T-helper 1 cell treated with Interleukin-12 subunit alpha and Interleukin-12 subunit beta and Interleukin-4 antibody, amounts not matched to agents 30 ng/mL and 1 ng/mL, for 36 hours (primary cell): ENCODE results near the gene CDC7. TPM values are rescaled to one million over a fixed set of nuclear protein-coding genes. Genes with fewer than 3 reads are reported as not detected.
"Not testable (repeated sequence)": the region's sequence is repeated elsewhere in the genome, so short reads cannot be mapped to it uniquely, and the experiment has no call there.

Experiments
- intact Hi-C: fragments of 100-400 bp; cut with micrococcal nuclease; formaldehyde crosslinking; loops from one replicate; pipeline ENCODE4 v1.15.1; 2024
- total RNA-seq: library from RNA; stranded (reverse); gene quantifications from 2 replicates; pipeline ENCODE4 v1.2.3, GENCODE V29; 2022

Gene CDC7
- total RNA-seq, 1 donor from 2014 or later: 19.0 TPM

DNA sequence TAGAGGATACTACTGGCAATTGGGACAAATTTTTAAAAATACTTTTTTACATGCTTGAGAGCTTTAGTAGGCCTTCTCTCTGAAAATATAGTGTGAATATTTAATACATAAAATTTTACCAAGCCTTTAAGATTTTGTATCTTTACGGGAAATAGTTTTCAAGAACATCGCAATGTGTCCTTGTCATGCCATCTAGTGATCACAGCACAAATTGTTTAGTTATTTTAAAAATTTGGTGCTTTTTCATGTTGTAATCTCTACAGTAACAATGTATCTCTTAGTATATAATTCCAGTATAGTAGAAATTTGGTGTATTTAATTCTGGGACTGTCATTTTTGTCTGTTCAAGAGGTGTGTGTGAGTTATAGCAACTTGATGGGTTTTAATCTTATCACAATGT, 6.7 kb downstream of the CDC7 start:
- intact Hi-C loops: loop anchor here (10.0 kb wide), 2 partner anchors 977 to 1327 kb away; partner anchors contain the start of genes GFI1 and RPL5

DNA sequence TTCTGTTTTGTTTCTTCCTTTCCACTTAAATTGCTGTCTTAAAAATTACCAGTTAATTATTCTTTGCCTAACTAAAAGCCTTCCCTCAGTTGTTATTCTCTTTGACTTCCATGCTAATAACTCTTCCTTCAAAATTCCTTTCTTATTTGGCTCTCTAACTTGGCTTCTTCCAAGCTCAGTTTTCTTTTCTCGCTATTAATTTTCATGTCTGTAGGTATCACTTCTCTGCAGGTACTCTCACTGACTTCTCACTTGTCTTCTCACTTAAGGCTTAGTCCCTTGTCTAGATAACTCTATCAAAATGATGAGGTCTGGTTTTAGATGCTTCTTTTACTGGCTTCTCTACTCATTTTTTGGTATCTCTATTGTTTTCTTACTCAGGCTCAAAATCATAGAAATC, 10.1 kb downstream of the CDC7 start:
- intact Hi-C loops: loop anchor here (1.0 to 5.0 kb wide), 10 partner anchors 9 to 1112 kb away; no protein-coding TSS in a partner anchor

DNA sequence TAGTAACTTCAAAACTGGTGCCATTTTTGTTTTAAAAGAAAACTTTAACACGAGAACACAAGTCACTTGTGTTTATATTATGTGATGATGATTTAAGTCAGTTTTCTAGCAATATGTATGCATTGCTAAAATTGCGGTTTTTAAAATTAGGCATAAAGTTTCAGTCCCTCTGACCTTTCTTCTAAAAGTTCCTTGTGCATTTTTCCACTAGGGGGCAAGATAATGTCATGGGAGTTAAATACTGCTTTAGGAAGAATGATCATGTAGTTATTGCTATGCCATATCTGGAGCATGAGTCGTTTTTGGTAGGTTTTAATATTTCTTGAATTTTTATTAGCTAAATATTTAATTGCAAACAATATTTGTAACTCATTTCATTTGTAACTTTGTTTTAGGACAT, 10.7 kb downstream of the CDC7 start:
- intact Hi-C loops: loop anchor here (1.0 to 5.0 kb wide), 10 partner anchors 10 to 1111 kb away; no protein-coding TSS in a partner anchor

DNA sequence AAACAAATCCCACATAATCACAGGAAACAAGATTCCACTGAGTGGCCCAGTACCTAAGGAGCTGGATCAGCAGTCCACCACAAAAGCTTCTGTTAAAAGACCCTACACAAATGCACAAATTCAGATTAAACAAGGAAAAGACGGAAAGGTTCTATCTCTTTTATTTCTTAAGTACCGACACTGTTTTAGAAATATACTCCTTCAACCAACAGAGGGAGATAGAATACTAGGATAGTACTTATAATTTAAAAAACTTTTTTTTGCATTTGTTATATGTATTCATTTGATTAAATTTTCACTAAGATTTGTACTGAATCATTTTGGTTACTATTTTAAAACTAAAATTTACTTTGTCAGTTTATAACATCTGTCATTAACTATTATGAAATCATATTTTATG, 12.5 kb downstream of the CDC7 start:
- intact Hi-C loops: loop anchor here (5.0 kb wide), 2 partner anchors 239 to 1109 kb away; no protein-coding TSS in a partner anchor

DNA sequence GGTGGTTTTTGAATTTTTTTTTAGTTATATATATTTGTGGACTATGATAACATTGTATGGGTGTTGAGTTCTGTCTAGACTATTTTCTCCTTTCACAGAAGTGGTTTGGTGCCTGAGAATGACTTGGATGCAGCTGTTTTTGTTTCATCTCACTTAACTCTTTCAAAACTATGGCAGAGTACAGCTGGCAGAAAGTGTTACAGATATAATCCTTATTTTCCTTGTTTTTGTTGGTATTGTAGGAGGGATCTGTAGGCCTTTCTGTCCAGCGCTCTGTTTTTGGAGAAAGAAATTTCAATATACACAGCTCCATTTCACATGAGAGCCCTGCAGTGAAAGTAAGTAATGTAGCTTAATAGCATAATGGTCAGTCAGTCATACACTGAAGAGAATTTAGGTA, 13.1 kb downstream of the CDC7 start:
- intact Hi-C loops: loop anchor here (5.0 kb wide), 2 partner anchors 239 to 1109 kb away; no protein-coding TSS in a partner anchor

DNA sequence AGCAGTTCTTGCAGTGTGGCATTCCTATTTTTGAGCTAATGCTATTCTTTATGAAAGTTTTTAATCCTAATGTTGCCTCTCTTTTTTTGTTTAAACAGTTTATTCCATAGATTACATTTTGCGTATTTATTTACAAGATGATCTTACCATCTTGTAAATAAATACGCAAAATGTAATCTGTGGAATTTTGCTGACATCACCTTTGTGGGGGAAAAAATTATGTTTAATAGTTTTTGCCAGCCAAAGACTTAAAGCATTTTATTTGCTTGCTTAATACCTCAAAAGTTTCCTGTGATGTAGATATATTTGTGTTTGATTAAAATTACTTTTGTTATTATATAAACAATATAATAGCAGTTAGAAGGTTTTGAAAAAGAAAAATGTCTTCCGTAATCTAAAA, 15.3 kb downstream of the CDC7 start:
- intact Hi-C loops: no loop called here

DNA sequence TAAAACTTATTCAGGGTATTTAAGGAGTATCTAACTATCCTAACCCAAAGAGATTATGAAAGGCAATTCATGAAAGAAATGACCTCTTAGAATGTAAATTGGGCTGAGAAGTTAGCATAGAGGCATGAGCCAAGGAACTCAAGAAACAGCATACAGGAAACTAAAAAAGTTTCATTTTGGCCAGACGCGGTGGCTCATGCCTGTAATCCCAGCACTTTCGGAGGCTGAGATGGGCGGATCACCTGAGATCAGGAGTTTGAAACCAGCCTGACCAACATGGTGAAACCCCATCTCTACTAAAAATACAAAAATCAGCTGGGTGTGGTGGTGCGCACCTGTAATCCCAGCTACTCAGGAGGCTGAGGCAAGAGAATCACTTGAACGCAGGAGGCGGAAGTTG, 16.0 kb downstream of the CDC7 start:
- intact Hi-C loops: not testable (repeated sequence)

DNA sequence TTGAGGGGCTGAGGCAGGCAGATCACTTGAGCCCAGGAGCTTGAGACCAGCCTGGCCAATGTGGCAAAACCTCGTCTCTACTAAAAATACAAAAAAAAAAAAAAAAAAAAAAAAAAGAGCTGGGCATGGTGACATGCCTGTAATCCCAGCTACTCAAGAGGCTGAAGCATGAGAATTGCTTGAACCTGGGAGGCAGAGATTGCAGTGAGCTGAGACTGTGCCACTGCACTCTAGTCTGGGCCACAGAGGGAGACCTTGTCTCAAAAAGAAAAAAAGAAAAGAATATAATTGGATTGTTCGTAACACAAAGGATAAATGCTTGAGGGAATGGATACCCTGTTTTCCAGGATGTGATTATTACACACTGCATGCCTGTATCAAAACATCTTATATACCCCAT, 18.5 kb downstream of the CDC7 start:
- intact Hi-C loops: not testable (repeated sequence)

DNA sequence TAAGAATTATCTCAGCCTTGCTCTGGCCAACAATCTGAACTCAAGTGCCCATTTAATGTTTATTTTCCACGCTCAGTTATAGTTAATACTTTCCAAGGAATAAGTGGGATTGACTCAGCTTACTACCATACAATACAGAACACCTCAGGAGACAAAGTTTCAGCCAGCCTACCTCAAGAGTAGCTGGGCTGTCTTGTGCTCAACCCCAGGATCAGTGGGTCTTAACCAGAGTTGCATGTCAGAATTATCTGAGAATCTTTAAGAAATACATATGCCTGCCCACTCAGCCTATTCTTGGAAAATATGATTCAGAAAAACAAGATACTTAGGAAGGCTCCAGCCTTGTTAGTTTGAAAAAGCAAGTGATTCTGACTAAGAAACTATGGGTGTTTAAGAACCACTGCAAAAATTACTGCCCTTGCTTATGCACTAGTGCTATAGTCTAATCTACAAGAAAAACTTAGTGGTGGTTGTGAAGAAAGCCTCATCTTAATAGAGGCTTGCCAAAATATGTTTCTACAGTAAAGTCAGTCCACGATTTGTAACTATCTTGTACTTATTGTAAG, 20.4 kb downstream of the CDC7 start:
- intact Hi-C loops: no loop called here

DNA sequence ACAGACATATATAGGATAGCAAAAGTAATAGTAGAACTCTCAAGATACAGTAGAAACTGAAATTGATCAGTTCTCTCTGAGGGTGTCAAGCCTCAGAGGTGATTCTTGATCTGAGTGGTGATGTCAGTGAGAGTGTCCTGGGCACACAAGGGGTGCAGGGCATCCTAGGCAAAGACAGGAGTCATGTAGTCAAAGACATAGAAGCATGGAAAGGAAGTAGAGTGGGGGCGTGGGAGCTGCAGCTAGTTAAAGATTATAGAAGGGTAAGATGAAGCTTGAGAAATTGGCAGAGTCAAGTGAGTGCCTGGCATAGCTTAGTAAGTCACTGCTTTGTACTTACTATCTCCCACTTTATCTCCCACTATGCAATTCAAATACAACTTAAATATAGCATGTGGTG, 22.8 kb downstream of the CDC7 start:
- intact Hi-C loops: loop anchor here (1.0 to 2.0 kb wide), 3 partner anchors 25 to 67 kb away; no protein-coding TSS in a partner anchor

DNA sequence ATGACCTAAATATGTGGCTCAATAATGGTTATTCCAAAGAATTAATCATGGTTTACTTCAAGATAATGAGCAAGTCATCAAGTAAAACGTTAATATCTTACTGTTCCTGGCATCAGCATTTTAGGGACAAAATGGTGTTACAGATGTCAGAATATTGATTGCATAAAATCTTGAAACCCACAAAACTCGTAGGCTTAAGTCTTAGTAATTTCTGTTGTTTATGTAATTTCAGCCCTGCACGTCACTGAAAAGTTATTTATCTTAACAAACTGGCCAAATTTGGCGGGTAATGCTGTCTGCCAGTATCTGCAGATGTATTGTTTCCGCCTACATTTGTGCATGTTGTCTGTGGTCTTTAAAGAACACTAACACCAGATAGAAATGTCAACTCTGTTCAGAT, 25.8 kb downstream of the CDC7 start:
- intact Hi-C loops: no loop called here

DNA sequence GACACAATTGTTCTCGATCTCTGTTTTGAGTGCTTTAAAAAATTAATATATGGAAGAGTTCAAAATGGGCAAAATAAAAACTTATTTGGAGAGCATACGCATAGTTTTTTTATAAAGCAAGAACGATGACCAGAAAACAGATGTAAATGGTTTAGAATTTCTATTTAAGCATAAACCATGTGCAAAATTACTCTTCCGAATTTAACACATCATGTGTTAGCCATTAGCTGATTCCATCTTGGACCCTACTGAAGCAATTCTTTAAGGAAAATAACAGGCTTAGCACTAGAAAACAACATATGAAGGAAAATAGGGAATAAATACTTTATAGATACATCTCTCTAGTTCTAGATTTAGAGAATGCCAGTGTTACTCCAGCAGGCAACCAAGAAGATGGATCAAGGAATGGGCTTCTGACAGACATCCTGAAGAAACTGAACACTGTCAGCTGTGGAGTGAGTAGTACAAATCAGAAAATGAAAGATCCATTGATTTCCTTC, 26.7 kb downstream of the CDC7 start:
- intact Hi-C loops: no loop called here

DNA sequence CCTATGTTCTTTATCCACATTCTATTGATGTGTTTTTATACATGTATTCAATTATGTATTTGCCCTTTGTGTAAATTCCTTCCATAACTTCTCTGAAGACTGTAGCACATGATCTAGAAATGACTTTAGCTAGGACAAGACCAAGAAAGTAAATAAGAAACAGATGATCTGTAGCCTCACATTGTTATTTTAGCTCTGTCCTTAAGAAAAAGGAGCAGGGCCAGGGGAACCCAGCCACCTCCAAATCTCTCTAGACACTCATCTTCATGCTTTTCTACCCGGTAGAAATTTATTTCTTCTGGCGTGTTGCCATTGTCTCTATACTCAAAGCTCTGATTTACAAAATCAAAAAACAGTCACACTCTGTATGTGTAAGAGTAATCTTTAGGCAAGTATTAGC, 27.1 kb downstream of the CDC7 start:
- intact Hi-C loops: no loop called here

DNA sequence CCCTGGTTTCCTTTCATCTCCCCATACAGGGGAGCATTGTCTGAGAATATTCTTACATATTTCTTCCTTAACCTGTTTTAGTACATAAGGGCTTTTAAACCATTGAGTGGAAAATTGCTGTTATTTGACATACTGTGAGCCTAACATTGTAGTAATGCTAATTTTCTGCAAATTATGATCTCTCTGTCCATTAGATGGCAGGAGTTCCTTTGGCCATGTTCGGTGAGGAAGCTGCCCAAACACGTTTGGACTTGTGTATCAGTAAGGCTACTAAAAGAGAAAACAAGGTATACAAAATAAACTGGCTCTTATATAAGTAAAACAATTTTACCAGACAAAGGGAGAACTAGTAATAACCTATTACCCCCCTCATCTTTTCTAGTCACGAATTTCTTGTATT, 29.2 kb downstream of the CDC7 start:
- intact Hi-C loops: loop anchor here (1.0 kb wide), 1 partner anchor 19 kb away; no protein-coding TSS in a partner anchor

DNA sequence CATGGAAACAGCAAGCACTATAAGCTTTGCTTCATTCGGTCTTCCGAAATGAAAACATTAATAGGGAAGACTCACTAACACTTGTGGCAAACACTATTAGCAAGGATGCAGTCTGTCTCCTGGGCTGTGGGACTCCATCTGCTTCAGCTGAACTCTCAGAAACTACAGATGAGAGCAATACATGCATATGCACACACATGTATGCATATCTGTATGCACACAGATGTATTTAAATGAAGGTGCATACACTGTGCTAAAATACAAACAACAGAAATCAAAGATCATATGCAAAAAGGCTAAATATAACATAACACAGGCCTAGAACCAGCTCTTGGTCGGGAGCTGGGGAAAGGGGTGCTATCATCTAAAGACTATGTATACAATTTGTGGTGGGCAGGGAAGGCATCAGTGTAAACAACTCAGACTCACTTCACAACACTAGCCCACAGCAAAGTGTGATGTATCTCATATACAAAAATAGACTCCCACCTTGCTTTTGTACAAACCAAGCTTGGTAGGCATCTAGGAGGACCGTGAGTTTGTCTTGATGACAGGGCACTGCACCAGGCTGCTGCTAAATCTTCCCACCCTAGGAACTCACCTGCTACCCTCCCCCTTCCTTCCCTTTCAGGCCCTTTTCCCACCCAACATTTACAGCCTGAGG, 32.8 kb downstream of the CDC7 start:
- intact Hi-C loops: no loop called here

DNA sequence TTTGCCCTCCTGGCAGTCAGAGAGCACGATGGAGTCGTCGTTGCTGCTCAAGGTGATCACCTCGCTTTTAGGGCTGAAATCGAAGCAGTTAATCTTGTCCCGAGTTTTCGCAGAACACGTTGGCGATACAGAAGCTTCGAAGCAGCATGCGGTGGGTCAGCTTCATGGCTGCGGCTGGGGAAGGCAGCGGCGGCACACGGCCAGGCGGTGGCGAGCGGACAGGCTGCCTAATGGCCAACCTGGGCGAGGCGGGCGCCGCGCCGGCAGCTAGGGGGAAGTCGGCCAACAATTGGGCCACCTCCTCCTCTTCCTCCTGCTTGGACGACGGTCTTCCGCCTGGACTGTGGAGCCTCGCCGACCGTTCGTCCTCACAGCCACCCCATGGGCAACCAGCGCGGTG, 34.8 kb downstream of the CDC7 start:
- intact Hi-C loops: no loop called here

DNA sequence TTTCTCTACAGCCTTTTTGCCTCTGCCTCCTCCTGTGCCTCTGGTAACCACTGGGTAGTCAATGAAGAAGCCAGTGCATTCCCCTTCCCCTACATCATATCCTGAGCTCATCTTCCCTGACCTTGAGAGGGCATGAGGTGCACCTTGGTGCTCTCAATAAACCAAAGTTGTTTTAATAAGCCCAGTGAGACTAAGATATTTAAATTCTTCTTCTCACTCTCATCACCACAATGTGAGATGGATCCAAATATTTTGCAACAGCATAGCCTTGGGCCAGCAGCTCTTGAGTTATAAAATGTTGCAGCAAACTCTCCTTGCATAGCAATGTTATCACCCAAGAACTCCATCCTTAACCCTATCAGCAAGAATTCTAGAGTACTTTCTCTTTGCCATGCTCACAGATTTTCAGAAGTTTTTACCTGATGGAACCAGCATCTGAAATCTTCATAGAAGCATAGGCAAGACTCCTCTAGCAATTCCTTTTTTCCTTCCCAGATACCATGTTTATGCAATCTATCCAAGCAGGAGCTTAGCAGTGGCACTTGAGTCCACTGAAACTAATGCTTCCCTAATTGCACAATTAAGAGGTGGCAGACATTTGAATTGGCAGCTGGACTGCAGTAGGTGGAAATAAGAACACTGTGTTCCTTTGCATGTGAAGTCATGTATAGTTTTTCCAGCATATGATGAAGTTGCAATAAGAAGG, 36.8 kb downstream of the CDC7 start:
- intact Hi-C loops: no loop called here

DNA sequence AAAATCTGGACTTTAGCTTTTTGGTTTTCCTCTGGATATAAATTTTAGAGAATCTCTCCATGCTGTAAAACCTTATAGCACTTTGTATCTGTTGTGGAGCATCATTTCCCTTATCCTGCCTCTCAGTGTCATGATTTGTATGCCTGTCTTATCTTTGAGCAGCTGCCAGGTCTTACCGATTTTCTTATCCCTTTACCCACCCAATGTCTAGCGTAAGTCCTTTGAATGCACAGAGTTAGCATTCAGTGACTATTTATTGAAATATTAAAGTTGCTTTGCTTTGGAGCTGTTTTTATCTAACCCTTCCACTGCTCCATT, 37.3 kb downstream of the CDC7 start:
- intact Hi-C loops: no loop called here

DNA sequence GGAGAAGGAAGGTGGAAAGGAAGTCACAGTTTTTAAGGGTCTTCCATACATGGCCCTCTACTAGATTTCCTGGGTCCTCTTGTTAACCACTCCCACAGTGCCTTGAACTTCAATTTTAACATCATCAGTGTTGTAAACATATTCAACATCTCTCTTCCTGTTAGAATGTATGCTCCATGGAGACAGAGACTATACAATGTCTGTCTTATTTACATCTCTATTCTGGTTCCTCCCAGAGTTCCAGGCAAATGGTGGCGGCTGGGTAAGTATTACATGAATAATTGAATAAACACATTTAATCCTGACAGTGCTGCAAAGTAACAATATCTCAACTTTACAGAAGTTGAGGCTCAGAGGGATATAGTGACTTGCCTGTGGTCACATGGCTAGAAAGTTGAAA, 40.3 kb downstream of the CDC7 start:
- intact Hi-C loops: no loop called here

DNA sequence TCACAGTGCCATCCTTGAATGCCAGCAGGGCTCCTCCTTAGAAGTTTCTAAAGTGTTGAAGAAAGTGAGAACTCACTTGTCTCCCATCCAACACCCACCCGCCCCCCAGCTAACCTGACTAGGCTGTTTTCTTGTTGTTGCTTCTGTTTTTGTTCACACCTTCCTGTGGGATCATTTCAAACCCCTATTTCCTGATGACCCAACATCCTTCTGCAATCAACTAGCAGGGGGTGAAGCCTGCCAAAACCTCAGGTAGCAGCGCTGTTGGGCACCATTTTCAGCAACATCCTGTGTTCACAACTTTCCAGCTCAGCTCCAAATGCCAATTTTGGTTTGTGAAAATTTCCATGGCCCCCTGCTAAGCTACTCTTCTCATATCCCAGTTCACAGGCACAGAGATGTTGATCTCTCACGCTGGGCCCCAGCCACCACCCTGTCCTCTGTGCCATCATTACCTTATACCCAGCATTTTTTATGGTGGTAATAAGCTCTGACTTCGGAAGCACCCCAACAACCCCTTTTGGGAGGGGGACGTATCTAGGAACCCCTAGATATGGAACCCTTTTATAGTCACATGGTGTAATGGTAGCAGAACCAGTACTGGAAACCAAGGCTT, 41.4 kb downstream of the CDC7 start:
- intact Hi-C loops: no loop called here

DNA sequence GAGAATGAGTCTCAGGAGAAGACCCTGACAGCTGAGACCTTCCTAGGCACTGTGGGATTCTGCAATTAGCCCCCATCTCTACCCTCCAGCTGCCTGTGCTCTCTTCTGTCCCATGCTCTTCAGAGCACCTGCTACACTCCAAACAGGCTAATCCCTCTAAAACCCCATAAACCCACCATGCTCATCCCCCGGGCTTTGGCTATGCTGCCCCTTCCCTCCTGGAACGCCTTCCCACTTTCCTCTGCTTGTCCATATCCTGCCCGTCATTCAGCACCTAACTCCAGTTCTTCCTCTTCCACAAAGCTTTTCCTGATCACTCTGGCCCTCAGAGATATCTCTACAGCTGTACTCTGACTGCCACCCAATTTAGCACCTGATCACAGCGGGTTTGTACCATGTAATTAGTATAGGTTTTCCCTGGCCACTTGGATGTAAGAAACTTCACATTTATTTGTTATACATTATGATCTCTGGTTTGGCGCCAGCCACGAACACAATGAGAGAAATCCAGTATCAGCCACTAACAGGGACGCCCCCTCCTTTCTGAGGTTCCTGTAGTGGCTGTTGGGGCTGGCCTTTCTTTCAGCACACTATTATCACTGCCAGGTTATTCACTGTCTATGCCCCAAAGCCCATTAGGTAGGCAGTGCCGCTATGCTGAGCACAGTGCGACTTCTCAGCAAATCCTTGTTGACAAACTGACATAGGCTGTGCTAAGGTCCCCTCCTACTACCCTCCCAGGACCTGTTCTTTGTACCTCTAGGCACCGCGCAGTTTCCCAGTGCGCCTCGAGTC, 45.1 kb downstream of the CDC7 start:
- intact Hi-C loops: no loop called here
